ENCODE measurements around the gene D2HGDH. TPM values are rescaled to one million over a fixed set of nuclear protein-coding genes. Genes with fewer than 3 reads are reported as not detected.

The D2HGDH gene
- total and polyA plus RNA-seq, 2 of the 13 experiments (the other 11 are each of a cell fraction or from before 2014, with no cell fraction given): 19.2 to 20.3 TPM

- TF ChIP-seq ZNF674 (CRISPR knock-in tag; IDR thresholded peaks at IDR 0.05; ENCODE audit: low read depth) (no peak), FOXA1 (IDR thresholded peaks at IDR 0.05) (no peak), FOXA1 (CRISPR knock-in tag; IDR thresholded peaks at IDR 0.05) (peak; percentile 76), ZNF569 (CRISPR knock-in tag; IDR thresholded peaks at IDR 0.05; ENCODE audit: borderline replicate concordance) (no peak), HHEX (CRISPR knock-in tag; IDR thresholded peaks at IDR 0.05) (peak; percentile 53), NFKB2 (CRISPR knock-in tag; IDR thresholded peaks at IDR 0.05; ENCODE audit: borderline replicate concordance) (peak; percentile 93), SPEN (CRISPR knock-in tag; IDR thresholded peaks at IDR 0.05; ENCODE audit: low read depth) (peak; percentile 99), HOXA9 (CRISPR knock-in tag; IDR thresholded peaks at IDR 0.05; ENCODE audit: borderline replicate concordance) (no peak), ZNF24 (IDR thresholded peaks at IDR 0.05) (peak; percentile 81), ZNF251 (CRISPR knock-in tag; IDR thresholded peaks at IDR 0.05) (no peak), ZKSCAN5 (CRISPR knock-in tag; IDR thresholded peaks at IDR 0.05) (no peak), PPARG (CRISPR knock-in tag; conservative IDR thresholded peaks at IDR 0.05) (peak; percentile 55; the same call in 1 of the 2 replicates), ZNF235 (CRISPR knock-in tag; IDR thresholded peaks at IDR 0.05; ENCODE audit: borderline replicate concordance) (0 out of 2 replicates have a peak, but pooled peaks have one; percentile 83), ZFAT (CRISPR knock-in tag; conservative IDR thresholded peaks at IDR 0.05) (0 out of 2 replicates have a peak, but pooled peaks have one; percentile 59), ZSCAN5A (CRISPR knock-in tag; IDR thresholded peaks at IDR 0.05; ENCODE audit: borderline replicate concordance) (no peak)
- TF ChIP-seq, protein P1, sequence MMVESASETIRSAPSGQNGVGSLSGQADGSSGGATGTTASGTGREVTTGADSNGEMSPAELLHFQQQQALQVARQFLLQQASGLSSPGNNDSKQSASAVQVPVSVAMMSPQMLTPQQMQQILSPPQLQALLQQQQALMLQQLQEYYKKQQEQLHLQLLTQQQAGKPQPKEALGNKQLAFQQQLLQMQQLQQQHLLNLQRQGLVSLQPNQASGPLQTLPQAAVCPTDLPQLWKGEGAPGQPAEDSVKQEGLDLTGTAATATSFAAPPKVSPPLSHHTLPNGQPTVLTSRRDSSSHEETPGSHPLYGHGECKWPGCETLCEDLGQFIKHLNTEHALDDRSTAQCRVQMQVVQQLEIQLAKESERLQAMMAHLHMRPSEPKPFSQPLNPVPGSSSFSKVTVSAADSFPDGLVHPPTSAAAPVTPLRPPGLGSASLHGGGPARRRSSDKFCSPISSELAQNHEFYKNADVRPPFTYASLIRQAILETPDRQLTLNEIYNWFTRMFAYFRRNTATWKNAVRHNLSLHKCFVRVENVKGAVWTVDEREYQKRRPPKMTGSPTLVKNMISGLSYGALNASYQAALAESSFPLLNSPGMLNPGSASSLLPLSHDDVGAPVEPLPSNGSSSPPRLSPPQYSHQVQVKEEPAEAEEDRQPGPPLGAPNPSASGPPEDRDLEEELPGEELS (CRISPR knock-in tag; IDR thresholded peaks at IDR 0.05): peak; percentile 76
- TF ChIP-seq, protein P2, sequence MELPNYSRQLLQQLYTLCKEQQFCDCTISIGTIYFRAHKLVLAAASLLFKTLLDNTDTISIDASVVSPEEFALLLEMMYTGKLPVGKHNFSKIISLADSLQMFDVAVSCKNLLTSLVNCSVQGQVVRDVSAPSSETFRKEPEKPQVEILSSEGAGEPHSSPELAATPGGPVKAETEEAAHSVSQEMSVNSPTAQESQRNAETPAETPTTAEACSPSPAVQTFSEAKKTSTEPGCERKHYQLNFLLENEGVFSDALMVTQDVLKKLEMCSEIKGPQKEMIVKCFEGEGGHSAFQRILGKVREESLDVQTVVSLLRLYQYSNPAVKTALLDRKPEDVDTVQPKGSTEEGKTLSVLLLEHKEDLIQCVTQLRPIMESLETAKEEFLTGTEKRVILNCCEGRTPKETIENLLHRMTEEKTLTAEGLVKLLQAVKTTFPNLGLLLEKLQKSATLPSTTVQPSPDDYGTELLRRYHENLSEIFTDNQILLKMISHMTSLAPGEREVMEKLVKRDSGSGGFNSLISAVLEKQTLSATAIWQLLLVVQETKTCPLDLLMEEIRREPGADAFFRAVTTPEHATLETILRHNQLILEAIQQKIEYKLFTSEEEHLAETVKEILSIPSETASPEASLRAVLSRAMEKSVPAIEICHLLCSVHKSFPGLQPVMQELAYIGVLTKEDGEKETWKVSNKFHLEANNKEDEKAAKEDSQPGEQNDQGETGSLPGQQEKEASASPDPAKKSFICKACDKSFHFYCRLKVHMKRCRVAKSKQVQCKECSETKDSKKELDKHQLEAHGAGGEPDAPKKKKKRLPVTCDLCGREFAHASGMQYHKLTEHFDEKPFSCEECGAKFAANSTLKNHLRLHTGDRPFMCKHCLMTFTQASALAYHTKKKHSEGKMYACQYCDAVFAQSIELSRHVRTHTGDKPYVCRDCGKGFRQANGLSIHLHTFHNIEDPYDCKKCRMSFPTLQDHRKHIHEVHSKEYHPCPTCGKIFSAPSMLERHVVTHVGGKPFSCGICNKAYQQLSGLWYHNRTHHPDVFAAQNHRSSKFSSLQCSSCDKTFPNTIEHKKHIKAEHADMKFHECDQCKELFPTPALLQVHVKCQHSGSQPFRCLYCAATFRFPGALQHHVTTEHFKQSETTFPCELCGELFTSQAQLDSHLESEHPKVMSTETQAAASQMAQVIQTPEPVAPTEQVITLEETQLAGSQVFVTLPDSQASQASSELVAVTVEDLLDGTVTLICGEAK (IDR thresholded peaks at IDR 0.05): no peak
- TF ChIP-seq, protein P2 (CRISPR knock-in tag; IDR thresholded peaks at IDR 0.05): peak; percentile 61; the same call in 1 of the 2 replicates
Observed at GRCh38 chr2:241770185-241770935, 35.9 kb downstream of the D2HGDH start (continued).

All from HepG2 (cell line).